ENCODE results near the gene HPSE2.
"Not testable (repeated sequence)": the region's sequence is repeated elsewhere in the genome, so short reads cannot be mapped to it uniquely, and the experiment has no call there.

The HPSE2 gene

GRCh38 chr10:99170116-99170675, 65.5 kb downstream of the HPSE2 start:
- DNase-seq (ENCODE audit: low read depth in 2 of 3, low spot score in 1 of 3): no peak

GRCh38 chr10:99161165-99161564, 74.5 kb downstream of the HPSE2 start:
- DNase-seq (ENCODE audit: low read depth in 2 of 3, low spot score in 1 of 3): no peak

- no peak for DNase-seq (ENCODE audit: low read depth in 2 of 3, low spot score in 1 of 3)
Measured at GRCh38 chr10:99143651-99144050, 92.0 kb downstream of the HPSE2 start.

GRCh38 chr10:99143011-99143410, 92.6 kb downstream of the HPSE2 start:
- no peak for DNase-seq (ENCODE audit: low read depth in 2 of 3, low spot score in 1 of 3)

GRCh38 chr10:99132897-99133296, 102.8 kb downstream of the HPSE2 start:
- DNase-seq (ENCODE audit: low read depth in 2 of 3, low spot score in 1 of 3): not testable (repeated sequence)

- no peak for DNase-seq (ENCODE audit: low read depth in 2 of 3, low spot score in 1 of 3)
Measured at GRCh38 chr10:99125879-99126278, 109.8 kb downstream of the HPSE2 start.

GRCh38 chr10:99124376-99124775, 111.3 kb downstream of the HPSE2 start:
- no peak for DNase-seq (ENCODE audit: low read depth in 2 of 3, low spot score in 1 of 3)

GRCh38 chr10:99123851-99124250, 111.8 kb downstream of the HPSE2 start:
- no peak for DNase-seq (ENCODE audit: low read depth in 2 of 3, low spot score in 1 of 3)

- no peak for DNase-seq (ENCODE audit: low read depth in 2 of 3, low spot score in 1 of 3)
Measured at GRCh38 chr10:99123336-99123735, 112.3 kb downstream of the HPSE2 start.

GRCh38 chr10:99119258-99119748, 116.3 kb downstream of the HPSE2 start:
- DNase-seq (ENCODE audit: low read depth in 2 of 3, low spot score in 1 of 3): no peak

GRCh38 chr10:99115703-99116102, 119.9 kb downstream of the HPSE2 start:
- no peak for DNase-seq (ENCODE audit: low read depth in 2 of 3, low spot score in 1 of 3)

GRCh38 chr10:99085358-99085757, 150.3 kb downstream of the HPSE2 start:
- no peak for DNase-seq (ENCODE audit: low read depth in 2 of 3, low spot score in 1 of 3)

GRCh38 chr10:99084161-99084560, 151.5 kb downstream of the HPSE2 start:
- DNase-seq (ENCODE audit: low read depth in 2 of 3, low spot score in 1 of 3): no peak

- no peak for DNase-seq (ENCODE audit: low read depth in 2 of 3, low spot score in 1 of 3)
Measured at GRCh38 chr10:99080275-99080945, 155.2 kb downstream of the HPSE2 start.

- DNase-seq (ENCODE audit: low read depth in 2 of 3, low spot score in 1 of 3): no peak
Measured at GRCh38 chr10:99062591-99062990, 173.1 kb downstream of the HPSE2 start.

- no peak for DNase-seq (ENCODE audit: low read depth in 2 of 3, low spot score in 1 of 3)
Measured at GRCh38 chr10:99058762-99059161, 176.9 kb downstream of the HPSE2 start.

- DNase-seq (ENCODE audit: low read depth in 2 of 3, low spot score in 1 of 3): no peak
Measured at GRCh38 chr10:99057936-99058690, 177.5 kb downstream of the HPSE2 start.

GRCh38 chr10:99045671-99046070, 190.0 kb downstream of the HPSE2 start:
- DNase-seq (ENCODE audit: low read depth in 2 of 3, low spot score in 1 of 3): no peak

- DNase-seq (ENCODE audit: low read depth in 2 of 3, low spot score in 1 of 3): no peak
Measured at GRCh38 chr10:99042051-99042771, 193.4 kb downstream of the HPSE2 start.

- no peak for DNase-seq (ENCODE audit: low read depth in 2 of 3, low spot score in 1 of 3)
Measured at GRCh38 chr10:99041468-99041867, 194.2 kb downstream of the HPSE2 start.

- no peak for DNase-seq (ENCODE audit: low read depth in 2 of 3, low spot score in 1 of 3)
Measured at GRCh38 chr10:99013885-99014284, 221.8 kb downstream of the HPSE2 start.

- DNase-seq (ENCODE audit: low read depth in 2 of 3, low spot score in 1 of 3): no peak
Measured at GRCh38 chr10:99010286-99010685, 225.4 kb downstream of the HPSE2 start.

All from stimulated activated CD4-positive, alpha-beta T cell treated with anti-CD3 and anti-CD28 coated beads, Interleukin-12 subunit alpha, Interleukin-12 subunit beta, amount 100 ng/mL, for 48 hours (primary cell).